Umbilical cord (tissue), 2 donors: ENCODE results near the gene PCMT1. TPM values are rescaled to one million over a fixed set of nuclear protein-coding genes. Genes with fewer than 3 reads are reported as not detected.
"Not testable (repeated sequence)": the region's sequence is repeated elsewhere in the genome, so short reads cannot be mapped to it uniquely, and the experiment has no call there.

Experiments used
- DNase-seq: peaks from one replicate; pipeline ENCODE4 v3.0.0-alpha.2; 2015; ENCODE audit warnings: low spot score
- total RNA-seq: library from RNA; depleted of rRNA; stranded (reverse); fragments of >200 nt; gene quantifications from one replicate; pipeline ENCODE4 v1.2.3, GENCODE V29; 2014; ENCODE audit warnings: low replicate concordance; ENCODE audit not compliant: insufficient read depth

The PCMT1 gene
- total RNA-seq, 1 donor from 2014 or later = 74.4 TPM

DNA sequence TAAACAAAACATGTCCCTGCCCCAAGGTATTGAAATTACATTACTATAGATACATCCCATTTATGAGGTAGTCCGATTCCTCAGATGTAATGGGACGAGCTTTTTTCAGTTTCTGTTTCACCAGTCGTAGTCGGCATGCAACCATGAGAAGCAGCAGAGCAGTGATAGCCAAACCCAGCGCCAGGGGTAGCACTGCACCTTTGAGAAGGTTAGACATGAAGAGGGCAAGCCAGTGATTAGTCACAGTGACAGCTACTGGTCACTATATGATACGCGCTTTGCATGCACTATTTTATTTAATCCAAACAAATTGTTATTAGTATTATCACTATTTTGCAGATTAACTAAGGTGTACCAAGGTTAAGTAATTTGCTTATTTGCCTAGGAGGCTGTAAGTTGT is 71.0 kb downstream of the PCMT1 start:
- no peak for DNase-seq

DNA sequence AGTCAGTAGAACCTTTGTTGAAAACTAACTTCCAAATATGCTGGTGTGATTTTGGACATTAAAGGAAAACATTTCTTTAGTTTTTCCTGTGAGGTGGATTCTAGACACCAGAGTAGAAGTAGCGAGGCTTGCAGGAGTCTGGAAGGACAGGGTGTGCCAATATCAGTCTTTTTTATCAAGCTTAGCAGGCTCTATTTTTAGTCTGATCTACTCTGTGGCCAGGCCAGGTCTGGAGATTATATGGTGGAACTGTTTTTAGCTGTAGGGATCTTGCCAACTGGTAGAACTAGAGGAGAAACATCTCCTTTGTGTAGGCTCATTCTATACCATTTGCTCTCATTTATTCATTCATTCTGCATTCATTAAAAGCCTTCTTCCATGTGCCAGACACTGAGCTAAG is 72.0 kb downstream of the PCMT1 start:
- peak; percentile 8 for DNase-seq

- DNase-seq = no peak
Measured at GRCh38 chr6:149823013-149823412, 73.5 kb downstream of the PCMT1 start.

- no peak for DNase-seq
Measured at GRCh38 chr6:149825292-149825691, 75.8 kb downstream of the PCMT1 start.

DNA sequence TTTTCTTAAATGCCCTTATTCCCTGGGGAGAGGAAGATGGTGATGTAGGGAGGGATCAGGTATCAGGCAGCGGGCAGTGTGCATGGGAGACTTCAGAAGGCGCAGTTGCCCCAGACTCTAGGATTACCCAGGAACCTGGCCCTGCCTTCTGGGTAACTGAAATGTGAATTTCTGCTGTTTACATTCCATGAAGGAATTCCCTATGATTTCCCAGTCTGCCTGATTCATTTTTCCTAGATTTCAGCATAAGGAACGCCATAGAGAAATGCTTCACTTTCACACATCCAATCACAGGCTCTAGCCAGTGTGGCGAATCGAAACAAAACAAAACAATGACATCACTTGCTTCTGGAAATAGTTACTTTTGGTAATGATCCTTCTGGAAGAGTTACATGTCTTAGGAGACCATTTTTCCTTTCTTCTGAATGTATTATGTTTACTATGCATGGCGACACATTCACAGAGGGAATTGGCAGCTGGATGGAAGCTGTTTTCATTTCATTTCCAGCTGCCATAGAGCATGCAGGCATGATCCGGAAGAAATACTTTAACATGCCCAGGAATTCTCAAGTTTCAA is 81.3 kb downstream of the PCMT1 start:
- DNase-seq = no peak

DNA sequence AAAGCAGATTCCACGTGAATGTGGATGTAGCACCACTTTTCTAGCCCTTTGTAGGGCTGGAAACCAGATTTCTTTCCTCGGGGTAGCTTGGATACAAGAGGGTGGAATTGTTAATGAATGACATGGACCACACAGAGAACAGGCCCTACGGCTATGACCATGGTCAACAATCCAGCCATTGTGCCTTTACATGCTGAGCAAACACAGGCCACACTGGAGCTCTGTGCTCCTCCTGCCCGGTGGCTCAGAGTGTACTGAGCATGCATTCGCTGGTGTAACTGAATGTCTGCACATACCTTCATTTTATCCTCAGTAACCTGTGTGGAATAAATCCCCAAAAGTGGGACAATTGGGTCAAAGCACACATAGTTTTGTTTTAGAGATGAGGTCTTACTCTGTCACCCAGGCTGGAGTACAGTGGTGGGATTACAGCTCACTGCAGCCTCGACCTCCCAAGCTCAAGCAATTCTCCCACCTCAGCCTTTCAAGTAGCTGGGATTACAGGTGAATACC is 81.8 kb downstream of the PCMT1 start:
- no peak for DNase-seq

- DNase-seq = no peak
Measured at GRCh38 chr6:149833651-149834050, 84.1 kb downstream of the PCMT1 start.

- DNase-seq = peak; percentile 83
Measured at GRCh38 chr6:149834513-149835481, 85.3 kb downstream of the PCMT1 start.

DNA sequence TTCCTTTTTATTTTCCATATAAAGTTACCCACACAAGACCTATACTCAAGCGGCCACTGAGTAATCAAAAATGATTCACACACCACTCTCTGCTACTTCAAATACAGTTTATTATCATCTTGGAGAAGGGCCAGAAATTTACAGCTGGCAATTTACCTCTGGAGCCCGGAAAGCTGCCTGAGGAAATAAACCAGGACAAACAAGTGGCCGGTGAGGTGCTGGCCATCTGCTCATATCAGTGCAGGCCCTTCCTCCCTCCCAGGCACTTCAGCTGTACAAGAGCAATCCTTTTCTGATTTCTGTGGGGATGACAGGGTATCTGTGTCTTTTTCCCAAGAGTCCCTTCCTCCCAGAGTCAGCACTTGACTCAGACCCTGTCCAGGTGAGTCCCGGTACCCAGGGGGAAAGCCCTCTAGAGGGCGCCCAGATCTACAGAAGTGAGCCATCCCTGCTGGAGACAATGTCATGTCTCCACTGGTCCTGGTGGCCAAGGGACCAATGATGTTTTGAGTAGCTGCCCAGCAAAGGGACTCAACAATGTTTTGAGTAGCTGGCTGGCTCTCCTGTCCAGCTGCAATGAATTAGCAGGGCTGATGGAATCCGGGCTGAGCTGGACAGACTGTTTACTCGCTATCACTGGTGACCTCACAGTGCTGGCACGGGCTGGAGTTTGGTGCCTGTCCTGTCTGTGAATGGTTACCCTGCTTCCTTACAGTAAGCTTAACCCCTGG is 91.0 kb downstream of the PCMT1 start:
- DNase-seq = peak; percentile 56

DNA sequence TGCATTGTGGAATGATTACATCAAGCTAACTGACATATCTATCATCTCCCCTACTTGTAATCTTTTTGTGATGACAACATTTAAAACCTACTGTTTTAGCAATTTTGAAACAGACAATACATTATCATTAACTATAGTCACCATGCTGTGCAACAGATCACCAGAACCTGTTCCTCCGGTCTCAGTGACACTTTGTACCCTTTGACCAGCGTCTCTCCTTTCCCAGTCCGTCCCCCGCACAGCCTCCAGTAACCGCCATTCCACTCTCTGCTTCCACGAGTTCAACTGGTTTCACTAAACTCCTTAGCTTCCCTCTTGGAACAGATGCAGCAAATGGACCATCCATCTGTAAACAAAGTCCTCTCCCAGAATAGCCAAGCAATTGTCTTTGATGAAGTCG is 92.8 kb downstream of the PCMT1 start:
- DNase-seq = no peak

- no peak for DNase-seq
Measured at GRCh38 chr6:149843051-149843633, 93.6 kb downstream of the PCMT1 start.

DNA sequence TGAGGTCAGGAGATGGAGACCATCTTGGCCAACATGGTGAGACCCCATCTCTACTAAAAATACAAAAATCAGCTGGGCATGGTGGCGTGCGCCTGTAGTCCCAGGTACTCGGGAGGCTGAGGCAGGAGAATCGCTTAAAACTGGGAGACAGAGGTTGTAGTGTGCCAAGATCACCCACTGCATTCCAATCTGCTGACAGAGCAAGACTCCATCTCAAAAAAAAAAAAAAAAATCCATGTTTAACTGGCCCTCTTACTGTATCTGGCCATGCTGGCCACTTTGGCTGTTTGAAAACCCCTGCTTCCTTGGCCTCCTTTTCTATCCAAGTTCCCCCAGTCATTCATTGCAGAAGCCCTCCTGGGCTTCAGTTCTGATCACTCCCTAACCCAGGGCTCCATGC is 94.5 kb downstream of the PCMT1 start:
- not testable (repeated sequence) for DNase-seq

GRCh38 chr6:149844480-149844879 is 94.9 kb downstream of the PCMT1 start:
- no peak for DNase-seq

DNA sequence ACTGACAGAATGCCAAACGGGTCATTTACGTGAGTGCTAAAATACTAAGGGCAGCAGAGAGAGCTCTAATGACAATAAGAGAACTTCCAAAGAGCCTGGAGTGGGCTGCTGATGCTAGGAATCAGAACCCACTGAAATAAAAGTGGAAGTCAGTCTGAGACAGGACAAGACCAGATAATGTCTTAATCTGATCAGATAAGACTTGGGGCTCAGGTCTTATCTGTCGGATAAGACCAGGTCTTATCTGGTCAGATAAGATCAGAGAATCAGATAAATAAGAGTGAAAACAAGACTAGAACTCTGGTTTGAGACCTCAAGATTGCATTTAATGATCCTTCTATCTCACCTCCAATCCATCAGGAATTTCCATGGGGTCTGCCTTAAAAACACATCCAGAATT is 96.0 kb downstream of the PCMT1 start:
- no peak for DNase-seq

DNA sequence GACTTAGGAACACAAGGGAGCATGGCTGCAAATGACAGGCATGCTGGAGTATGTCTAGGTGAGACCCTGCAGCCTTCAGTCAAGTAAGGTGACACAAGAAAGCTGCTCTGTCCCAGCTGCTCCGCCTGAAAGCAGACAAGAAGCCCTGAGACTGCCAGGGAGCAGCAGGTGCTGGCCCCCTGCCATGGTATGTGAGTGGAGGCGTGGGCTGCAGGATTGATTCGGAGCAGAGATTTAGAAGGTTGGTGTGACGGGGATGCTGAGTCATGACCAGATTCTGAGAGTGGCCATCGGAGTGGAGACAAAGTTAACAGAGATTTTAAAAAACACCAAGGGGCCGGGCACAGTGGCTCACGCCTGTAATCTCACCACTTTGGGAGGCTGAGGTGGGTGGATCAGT is 96.8 kb downstream of the PCMT1 start:
- DNase-seq = no peak

DNA sequence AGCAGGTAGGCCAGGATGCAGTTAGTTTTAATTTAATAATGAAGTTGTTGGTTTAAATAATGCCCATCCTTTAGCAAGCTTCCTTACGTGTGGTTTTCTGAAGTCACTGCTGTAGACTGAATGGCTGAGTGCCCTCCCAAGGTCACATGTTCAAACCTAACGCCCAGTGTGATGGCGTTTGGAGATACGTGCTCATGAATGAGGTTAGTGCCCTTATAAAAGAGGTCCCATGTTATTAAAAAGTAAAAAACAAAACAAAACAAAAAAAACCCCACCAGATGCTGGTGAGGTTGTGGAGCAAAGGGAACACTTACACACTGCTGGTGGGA is 98.4 kb downstream of the PCMT1 start:
- no peak for DNase-seq

- not testable (repeated sequence) for DNase-seq
Measured at GRCh38 chr6:149848343-149848742, 98.8 kb downstream of the PCMT1 start.

GRCh38 chr6:149851461-149852110 is 102.0 kb downstream of the PCMT1 start:
- DNase-seq = no peak

DNA sequence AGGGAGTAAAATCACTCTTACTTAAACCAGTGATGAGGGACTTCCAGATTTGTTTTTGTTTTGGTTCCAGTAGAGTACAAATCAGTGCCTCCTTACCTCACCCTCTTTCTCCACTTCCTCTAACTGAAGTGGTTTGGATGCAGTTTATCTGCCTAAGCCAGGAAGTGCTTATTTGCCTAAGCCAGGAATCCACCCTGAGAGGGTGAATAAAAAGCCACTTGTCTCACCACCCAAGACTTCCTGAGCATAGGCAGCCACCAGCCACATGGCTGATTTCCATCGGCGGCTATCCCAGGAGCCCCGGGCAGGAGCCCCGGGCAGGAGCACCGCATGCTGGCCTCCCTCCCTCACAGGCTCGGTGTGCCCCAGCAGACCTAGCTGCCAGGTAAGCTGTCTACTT is 102.6 kb downstream of the PCMT1 start:
- peak; percentile 19 for DNase-seq

DNA sequence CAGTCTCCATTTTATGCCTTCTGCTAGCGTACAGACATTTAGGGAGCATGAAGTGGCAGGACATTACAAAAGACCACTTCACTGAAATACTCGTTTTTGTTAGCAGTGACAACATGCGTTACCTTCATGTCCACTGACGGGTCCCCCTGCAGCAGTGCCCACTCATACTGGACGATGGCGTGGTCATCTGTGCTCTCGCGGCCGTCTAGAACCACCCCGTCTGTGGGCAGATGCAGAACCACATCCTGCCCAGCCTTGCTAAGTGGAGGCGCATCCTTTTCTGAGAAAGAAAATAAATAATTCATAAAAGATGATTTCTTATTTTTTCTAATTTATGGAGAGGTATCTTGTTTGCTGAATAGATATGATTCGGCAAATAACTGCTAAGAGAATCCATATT is 103.3 kb downstream of the PCMT1 start:
- DNase-seq = no peak

DNA sequence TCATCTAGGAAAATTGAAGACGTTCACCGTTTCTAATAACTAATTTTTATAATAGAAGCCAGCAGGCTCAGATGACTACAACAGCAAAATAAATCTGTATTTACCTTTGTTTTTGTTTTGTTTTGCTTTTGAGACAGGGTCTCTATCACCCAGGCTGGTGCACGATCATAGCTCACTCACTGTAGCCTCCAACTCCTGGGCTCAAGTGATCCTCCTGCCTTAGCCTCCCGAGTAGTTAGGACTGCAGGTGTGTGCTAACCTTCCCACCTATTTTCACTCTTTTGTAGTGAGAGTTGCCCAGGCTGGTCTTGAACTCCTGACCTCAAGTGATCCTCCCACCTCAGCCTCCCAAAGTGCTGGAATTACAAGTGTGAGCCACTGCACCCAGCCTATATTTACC is 104.5 kb downstream of the PCMT1 start:
- not testable (repeated sequence) for DNase-seq
